HL-60 (cell line): ENCODE data around the gene AP4M1.

Experiments used
- DNase-seq, 2 experiments: peaks; one replicate each; pipeline ENCODE4 v3.0.0-alpha.2; 2010 to 2020; ENCODE audit warnings: low read depth in 1 of 2, low spot score in 1 of 2
- H3K27ac ChIP-seq: fragments of 250-450 bp; sonication (Bioruptor Pico); replicated peaks from 2 replicates; pipeline ENCODE4 v1.5.1; 2020; ENCODE audit warnings: mild to moderate bottlenecking, moderate library complexity
- H3K27me3 ChIP-seq: fragments of 250-450 bp; sonication (Bioruptor Pico); 2 replicates; pipeline ENCODE4 v1.5.1; 2021; ENCODE audit warnings: mild to moderate bottlenecking, moderate library complexity; ENCODE audit not compliant: insufficient read depth, poor library complexity, severe bottlenecking
- H3K4me3 ChIP-seq: replicated peaks from 2 replicates; pipeline ENCODE4 v1.5.1; 2011; ENCODE audit warnings: mild to moderate bottlenecking, control low read depth, low read length; ENCODE audit not compliant: insufficient read depth
- CTCF ChIP-seq: IDR thresholded peaks from one replicate; pipeline ENCODE4 v1.5.1; 2011; ENCODE audit warnings: low read length, control low read depth, inconsistent platforms; ENCODE audit not compliant: insufficient read depth
- GABPA ChIP-seq: IDR thresholded peaks from 2 replicates; pipeline ENCODE4 v1.6.1; 2012; ENCODE audit warnings: low read depth
- POLR2AphosphoS5 ChIP-seq: IDR thresholded peaks from 2 replicates; pipeline ENCODE4 v1.6.1; 2012; ENCODE audit warnings: low read depth
- REST ChIP-seq: IDR thresholded peaks from 2 replicates; pipeline ENCODE4 v1.6.1; 2012; ENCODE audit warnings: low read depth; ENCODE audit not compliant: insufficient replicate concordance
- SPI1 ChIP-seq: IDR thresholded peaks from 2 replicates; pipeline ENCODE4 v1.6.1; 2012; ENCODE audit warnings: low read depth, mild to moderate bottlenecking, borderline replicate concordance

The AP4M1 gene

GRCh38 chr7:100069991-100070390 is 31.5 kb upstream of the AP4M1 start:
- H3K4me3 ChIP-seq: no peak overlapping the region
- H3K27me3 ChIP-seq: no peaks in the 10 kb centered on the region
- no peak overlapping the region for H3K27ac ChIP-seq
- TF ChIP-seq SPI1 (no peak), REST (no peak), CTCF (no peak), POLR2AphosphoS5 (no peak), GABPA (no peak)
- DNase-seq: no peak

- TF ChIP-seq SPI1 (no peak), POLR2AphosphoS5 (peak; percentile 54; the same call in 1 of the 2 replicates), GABPA (no peak), REST (no peak)
- Histone ChIP-seq H3K27ac (no peak overlapping the region), H3K4me3 (no peak overlapping the region), H3K27me3 (no peaks in the 10 kb centered on the region)
- DNase-seq: no peak
Observed at GRCh38 chr7:100071018-100071723, 30.3 kb upstream of the AP4M1 start.

DNA sequence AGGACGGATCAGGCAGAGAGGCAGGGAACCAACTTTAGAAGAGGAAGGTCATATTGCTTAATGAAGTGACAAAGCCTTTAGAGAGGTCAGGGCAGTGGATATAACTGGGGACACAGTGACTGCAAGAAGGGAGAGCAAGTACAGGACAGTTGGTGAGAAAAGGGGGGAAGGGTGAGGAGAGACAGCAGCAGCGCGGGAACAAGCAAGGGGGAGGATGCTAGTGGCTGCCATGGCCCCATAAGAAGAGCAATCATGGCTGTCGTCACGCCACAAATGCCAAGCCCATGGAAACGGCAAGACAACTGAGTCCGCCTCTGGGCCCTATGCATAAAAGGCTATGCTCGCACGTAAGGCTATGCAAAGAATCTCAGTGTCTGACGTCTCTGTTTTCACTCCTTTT is 29.0 kb upstream of the AP4M1 start:
- TF ChIP-seq CTCF: no peak
- Histone ChIP-seq H3K27ac (no peak overlapping the region), H3K4me3 (no peak overlapping the region), H3K27me3 (no peaks in the 10 kb centered on the region)
- DNase-seq: no peak

GRCh38 chr7:100074841-100075240 is 26.6 kb upstream of the AP4M1 start:
- H3K4me3 ChIP-seq: no peak overlapping the region
- DNase-seq: no peak
- TF ChIP-seq REST (no peak), GABPA (no peak), CTCF (no peak), POLR2AphosphoS5 (no peak), SPI1 (no peak)
- H3K27me3 ChIP-seq: no peaks in the 10 kb centered on the region
- H3K27ac ChIP-seq: no peak overlapping the region
